ENCODE results near the gene PPM1L.

DNA sequence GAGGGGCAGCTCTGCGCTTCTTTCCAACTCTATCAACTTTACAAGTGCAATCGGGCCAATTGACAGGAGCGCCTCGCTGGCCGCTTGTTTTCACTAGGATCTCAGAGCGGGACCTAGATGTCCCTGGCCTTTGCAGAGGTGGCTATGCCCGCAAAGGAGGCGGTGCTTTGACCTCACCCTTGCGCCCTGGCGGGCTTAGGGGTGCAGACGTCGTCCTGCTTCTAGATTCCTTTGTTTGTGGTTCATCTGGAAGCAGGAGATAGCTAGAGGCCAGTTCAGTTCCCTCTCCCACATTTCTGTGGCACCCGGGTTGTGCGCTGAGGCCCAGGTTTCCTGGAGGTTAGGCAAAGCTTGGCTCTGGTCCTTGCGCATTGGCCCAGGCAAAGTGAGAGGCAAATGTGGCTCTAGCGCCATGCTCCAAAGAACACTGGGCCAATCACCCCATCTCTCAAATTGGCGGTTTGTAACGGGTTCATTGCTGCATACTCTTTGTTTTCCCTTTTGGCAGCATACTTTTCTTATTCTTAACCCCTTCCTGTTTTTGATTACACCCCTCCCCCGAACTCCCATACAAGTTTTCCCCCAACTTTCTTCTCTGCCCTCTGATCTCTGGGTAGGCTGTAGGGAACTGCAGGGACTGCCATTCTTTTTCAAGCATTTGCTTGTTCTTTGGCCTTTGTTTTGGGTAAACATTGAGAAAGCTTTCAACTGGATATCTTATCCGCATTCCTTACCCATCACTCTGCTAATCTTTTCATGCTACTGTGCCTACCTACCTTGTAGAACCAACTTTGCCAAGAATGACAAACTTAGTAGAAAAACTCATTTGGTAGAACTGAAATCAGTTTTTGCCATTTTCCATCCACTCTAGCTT lies 1.4 kb downstream of the PPM1L start:
- TF ChIP-seq, protein P1, sequence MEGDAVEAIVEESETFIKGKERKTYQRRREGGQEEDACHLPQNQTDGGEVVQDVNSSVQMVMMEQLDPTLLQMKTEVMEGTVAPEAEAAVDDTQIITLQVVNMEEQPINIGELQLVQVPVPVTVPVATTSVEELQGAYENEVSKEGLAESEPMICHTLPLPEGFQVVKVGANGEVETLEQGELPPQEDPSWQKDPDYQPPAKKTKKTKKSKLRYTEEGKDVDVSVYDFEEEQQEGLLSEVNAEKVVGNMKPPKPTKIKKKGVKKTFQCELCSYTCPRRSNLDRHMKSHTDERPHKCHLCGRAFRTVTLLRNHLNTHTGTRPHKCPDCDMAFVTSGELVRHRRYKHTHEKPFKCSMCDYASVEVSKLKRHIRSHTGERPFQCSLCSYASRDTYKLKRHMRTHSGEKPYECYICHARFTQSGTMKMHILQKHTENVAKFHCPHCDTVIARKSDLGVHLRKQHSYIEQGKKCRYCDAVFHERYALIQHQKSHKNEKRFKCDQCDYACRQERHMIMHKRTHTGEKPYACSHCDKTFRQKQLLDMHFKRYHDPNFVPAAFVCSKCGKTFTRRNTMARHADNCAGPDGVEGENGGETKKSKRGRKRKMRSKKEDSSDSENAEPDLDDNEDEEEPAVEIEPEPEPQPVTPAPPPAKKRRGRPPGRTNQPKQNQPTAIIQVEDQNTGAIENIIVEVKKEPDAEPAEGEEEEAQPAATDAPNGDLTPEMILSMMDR (IDR thresholded peaks at IDR 0.05 in 2 of 3, conservative IDR thresholded peaks at IDR 0.05 in 1 of 3; ENCODE audit: borderline replicate concordance in 1 of 3, insufficient read depth in 1 of 3, low read depth in 2 of 3, low read length in 2 of 3): no peak
- TF ChIP-seq EZH2phosphoT487 (IDR thresholded peaks at IDR 0.05; ENCODE audit: borderline replicate concordance) (no peak), CBX3 (IDR thresholded peaks at IDR 0.05; ENCODE audit: low read depth) (no peak), POLR2A (IDR thresholded peaks at IDR 0.05; ENCODE audit: borderline replicate concordance, extremely low read depth, insufficient read depth, insufficient read length) (no peak), EZH2 (IDR thresholded peaks at IDR 0.05) (no peak), SP1 (IDR thresholded peaks at IDR 0.05; ENCODE audit: low read depth) (no peak), RAD21 (IDR thresholded peaks at IDR 0.05; ENCODE audit: low read depth) (no peak)
- TF ChIP-seq, protein P2, sequence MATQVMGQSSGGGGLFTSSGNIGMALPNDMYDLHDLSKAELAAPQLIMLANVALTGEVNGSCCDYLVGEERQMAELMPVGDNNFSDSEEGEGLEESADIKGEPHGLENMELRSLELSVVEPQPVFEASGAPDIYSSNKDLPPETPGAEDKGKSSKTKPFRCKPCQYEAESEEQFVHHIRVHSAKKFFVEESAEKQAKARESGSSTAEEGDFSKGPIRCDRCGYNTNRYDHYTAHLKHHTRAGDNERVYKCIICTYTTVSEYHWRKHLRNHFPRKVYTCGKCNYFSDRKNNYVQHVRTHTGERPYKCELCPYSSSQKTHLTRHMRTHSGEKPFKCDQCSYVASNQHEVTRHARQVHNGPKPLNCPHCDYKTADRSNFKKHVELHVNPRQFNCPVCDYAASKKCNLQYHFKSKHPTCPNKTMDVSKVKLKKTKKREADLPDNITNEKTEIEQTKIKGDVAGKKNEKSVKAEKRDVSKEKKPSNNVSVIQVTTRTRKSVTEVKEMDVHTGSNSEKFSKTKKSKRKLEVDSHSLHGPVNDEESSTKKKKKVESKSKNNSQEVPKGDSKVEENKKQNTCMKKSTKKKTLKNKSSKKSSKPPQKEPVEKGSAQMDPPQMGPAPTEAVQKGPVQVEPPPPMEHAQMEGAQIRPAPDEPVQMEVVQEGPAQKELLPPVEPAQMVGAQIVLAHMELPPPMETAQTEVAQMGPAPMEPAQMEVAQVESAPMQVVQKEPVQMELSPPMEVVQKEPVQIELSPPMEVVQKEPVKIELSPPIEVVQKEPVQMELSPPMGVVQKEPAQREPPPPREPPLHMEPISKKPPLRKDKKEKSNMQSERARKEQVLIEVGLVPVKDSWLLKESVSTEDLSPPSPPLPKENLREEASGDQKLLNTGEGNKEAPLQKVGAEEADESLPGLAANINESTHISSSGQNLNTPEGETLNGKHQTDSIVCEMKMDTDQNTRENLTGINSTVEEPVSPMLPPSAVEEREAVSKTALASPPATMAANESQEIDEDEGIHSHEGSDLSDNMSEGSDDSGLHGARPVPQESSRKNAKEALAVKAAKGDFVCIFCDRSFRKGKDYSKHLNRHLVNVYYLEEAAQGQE (IDR thresholded peaks at IDR 0.05; ENCODE audit: low read depth): no peak

Data from HCT116 (cell line).